ENCODE measurements around the gene GDF11.

GRCh38 chr12:55744340-55745030, 1.6 kb downstream of the GDF11 start:
- no peak for TF ChIP-seq ZNF140 (tag by site-specific recombination; IDR thresholded peaks at IDR 0.05)
- no peak for TF ChIP-seq ZNF600 (tag by site-specific recombination; IDR thresholded peaks at IDR 0.05)
- TF ChIP-seq YY1 (tag by site-specific recombination; IDR thresholded peaks at IDR 0.05) = no peak
- TF ChIP-seq ZNF324 (tag by site-specific recombination; IDR thresholded peaks at IDR 0.05) = no peak
- TF ChIP-seq TCF7L2 (IDR thresholded peaks at IDR 0.05; ENCODE audit: borderline replicate concordance, low read depth, low read length) = no peak
- no peak for TF ChIP-seq CTCF (tag by site-specific recombination; IDR thresholded peaks at IDR 0.05)
- no peak for TF ChIP-seq PRDM6 (tag by site-specific recombination; IDR thresholded peaks at IDR 0.05)
- no peak for TF ChIP-seq ZNF624 (tag by site-specific recombination; IDR thresholded peaks at IDR 0.05)
- TF ChIP-seq ZBTB11 (tag by site-specific recombination; conservative IDR thresholded peaks at IDR 0.05; ENCODE audit: low read depth) = no peak
